GM23248 (cell line): ENCODE data around the gene TRIM25. TPM values are rescaled to one million over a fixed set of nuclear protein-coding genes. Genes with fewer than 3 reads are reported as not detected.

Experiments used
- DNase-seq: peaks from one replicate; pipeline ENCODE4 v3.0.0-alpha.2; 2015
- H2AFZ ChIP-seq: fragments of 200-600 bp; sonication (generic); 2 replicates; pipeline ENCODE4 v1.6.1; 2016; ENCODE audit warnings: antibody characterized with exemption
- H3F3A ChIP-seq: fragments of 200-600 bp; sonication (generic); 2 replicates; pipeline ENCODE4 v1.6.1; 2016; ENCODE audit warnings: mild to moderate bottlenecking, antibody characterized with exemption, mixed run types; ENCODE audit not compliant: insufficient read depth
- H3K27ac ChIP-seq: fragments of 200-600 bp; sonication (generic); 2 replicates; pipeline ENCODE4 v1.5.1; 2016; ENCODE audit warnings: mild to moderate bottlenecking
- H3K27me3 ChIP-seq: fragments of 200-600 bp; sonication (generic); replicated peaks from 2 replicates; pipeline ENCODE4 v1.6.1; 2016; ENCODE audit warnings: mild to moderate bottlenecking; ENCODE audit not compliant: insufficient read depth
- H3K36me3 ChIP-seq: fragments of 200-600 bp; sonication (generic); 2 replicates; pipeline ENCODE4 v1.6.1; 2016; ENCODE audit warnings: low read depth, mild to moderate bottlenecking
- H3K4me1 ChIP-seq: fragments of 200-600 bp; sonication (generic); 2 replicates; pipeline ENCODE4 v1.6.1; 2016; ENCODE audit warnings: mild to moderate bottlenecking; ENCODE audit not compliant: insufficient read depth
- H3K4me2 ChIP-seq: fragments of 200-600 bp; sonication (generic); one replicate; pipeline ENCODE4 v1.6.1; 2016; ENCODE audit warnings: mild to moderate bottlenecking; ENCODE audit not compliant: unreplicated experiment
- H3K4me3 ChIP-seq: fragments of 200-600 bp; sonication (generic); 2 replicates; pipeline ENCODE4 v1.5.1; 2016; ENCODE audit warnings: mild to moderate bottlenecking
- H3K79me2 ChIP-seq: fragments of 200-600 bp; sonication (generic); 2 replicates; pipeline ENCODE4 v1.6.1; 2016; ENCODE audit warnings: mild to moderate bottlenecking; ENCODE audit not compliant: insufficient read depth
- H3K9ac ChIP-seq: fragments of 200-600 bp; sonication (generic); 2 replicates; pipeline ENCODE4 v1.6.1; 2016; ENCODE audit warnings: mild to moderate bottlenecking
- H3K9me2 ChIP-seq: fragments of 200-600 bp; sonication (generic); 2 replicates; pipeline ENCODE4 v1.6.1; 2016; ENCODE audit warnings: mixed run types, mild to moderate bottlenecking, moderate library complexity; ENCODE audit not compliant: insufficient read depth
- H3K9me3 ChIP-seq: fragments of 200-600 bp; sonication (generic); one replicate; pipeline ENCODE4 v1.6.1; 2017; ENCODE audit warnings: low read depth
- H4K20me1 ChIP-seq: fragments of 200-600 bp; sonication (generic); 2 replicates; pipeline ENCODE4 v1.6.0; 2016; ENCODE audit not compliant: insufficient read depth
- EZH2 ChIP-seq: fragments of 200-600 bp; sonication (generic); IDR thresholded peaks from 2 replicates; pipeline ENCODE4 v1.6.1; 2018; ENCODE audit warnings: antibody characterized with exemption, mild to moderate bottlenecking; ENCODE audit not compliant: insufficient read depth, poor library complexity, severe bottlenecking
- EZH2phosphoT487 ChIP-seq: fragments of 200-600 bp; sonication (generic); IDR thresholded peaks from 2 replicates; pipeline ENCODE4 v1.6.1; 2018; ENCODE audit warnings: antibody characterized with exemption, moderate library complexity, mild to moderate bottlenecking, low read depth; ENCODE audit not compliant: insufficient read depth
- WGBS, 2 experiments: methylation state at CpG; one replicate each; pipeline ENCODE4 v1.1.6; 2015 to 2017; ENCODE audit warnings: low lambda C conversion rate in 2 of 2, low coverage in 1 of 2; ENCODE audit errors: missing lambda C conversion rate in 2 of 2; 5-methylcytosine and 5-hydroxymethylcytosine counted together
- in situ Hi-C: fragments of 300-500 bp; cut with MboI; formaldehyde crosslinking; loops from 2 replicates; pipeline ENCODE4 v1.15.0; 2020
- polyA plus RNA-seq: library from polyadenylated mRNA; unstranded; fragments of >200 nt; fragmentation: Nextera tagmentation; extraction: Ambion mirVana; gene quantifications from 2 replicates; pipeline ENCODE4 v1.2.1, GENCODE V29; 2016
- total RNA-seq: library from RNA; depleted of rRNA; stranded (reverse); fragments of >200 nt; shearing (Covaris generic); gene quantifications from 2 replicates; pipeline ENCODE4 v1.2.3, GENCODE V29; 2014

Gene TRIM25
- total and polyA plus RNA-seq, 2 experiments from 2014 or later: 22.2 to 27.3 TPM

DNA sequence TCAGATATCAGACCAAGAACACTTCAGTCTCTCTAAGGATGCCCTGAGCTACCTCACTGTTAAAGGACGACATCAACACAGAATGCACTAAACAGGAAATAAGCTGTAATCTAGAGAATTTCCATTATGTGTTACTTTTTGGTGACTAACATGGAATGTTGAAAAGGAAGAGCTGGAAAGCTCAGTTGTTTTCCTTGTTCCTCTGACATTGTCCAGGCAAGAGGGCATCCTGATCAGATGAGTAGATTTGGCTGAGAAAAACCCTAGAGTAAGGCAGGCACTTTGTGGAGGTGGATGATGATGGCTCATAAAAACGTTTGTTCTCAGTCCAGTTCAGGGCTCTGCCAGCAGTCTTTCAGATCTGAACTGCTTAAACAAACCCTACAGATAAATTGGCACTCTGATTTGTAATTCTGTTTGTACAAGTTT is 45.9 kb downstream of the TRIM25 start:
- DNase-seq: peak; percentile 75
- H4K20me1 ChIP-seq: no peaks in the 10 kb centered on the region
- TF ChIP-seq EZH2phosphoT487: no peak
- TF ChIP-seq EZH2: no peak
- 17% methylated on average over 2 of the region's 2 CpGs for WGBS, 2 experiments
- in situ Hi-C loops: no loop called here
- no peaks in the 10 kb centered on the region for H3K79me2 ChIP-seq
- H3K9me2 ChIP-seq: no peaks in the 10 kb centered on the region
- H2AFZ ChIP-seq: no peak overlapping the region
- peak overlapping the region; percentile 53 for H3K27ac ChIP-seq
- H3K4me3 ChIP-seq: no peak overlapping the region
- no peaks in the 10 kb centered on the region for H3K36me3 ChIP-seq
- no peak overlapping the region for H3K4me2 ChIP-seq
- peaks cover 22% of the 10 kb centered on the region for H3F3A ChIP-seq
- no peaks in the 10 kb centered on the region for H3K9me3 ChIP-seq
- H3K9ac ChIP-seq: no peak overlapping the region
- H3K4me1 ChIP-seq: peaks cover 6% of the 10 kb centered on the region
- no peaks in the 10 kb centered on the region for H3K27me3 ChIP-seq

DNA sequence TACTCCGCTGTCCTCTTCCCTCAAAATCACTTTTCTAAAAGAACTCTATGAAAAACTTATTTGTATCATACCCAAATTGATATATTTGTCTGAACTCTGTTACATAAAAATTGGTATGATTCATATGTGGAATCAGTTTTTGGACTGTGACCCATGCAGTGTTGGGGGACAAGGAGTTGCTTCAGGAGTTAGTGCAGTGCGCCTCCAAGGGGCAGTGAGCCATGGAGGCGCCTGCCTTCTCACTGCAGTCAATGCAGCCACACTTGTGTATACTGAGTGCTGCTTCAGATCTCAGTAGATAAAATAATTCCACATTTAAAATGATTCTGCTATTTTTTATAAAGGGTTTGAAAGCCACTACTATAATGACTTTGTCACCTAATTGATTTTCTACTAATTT is 47.4 kb downstream of the TRIM25 start:
- 30 to 32% methylated on average over 3 of the region's 3 CpGs for WGBS, 2 experiments
- no peaks in the 10 kb centered on the region for H3K79me2 ChIP-seq

DNA sequence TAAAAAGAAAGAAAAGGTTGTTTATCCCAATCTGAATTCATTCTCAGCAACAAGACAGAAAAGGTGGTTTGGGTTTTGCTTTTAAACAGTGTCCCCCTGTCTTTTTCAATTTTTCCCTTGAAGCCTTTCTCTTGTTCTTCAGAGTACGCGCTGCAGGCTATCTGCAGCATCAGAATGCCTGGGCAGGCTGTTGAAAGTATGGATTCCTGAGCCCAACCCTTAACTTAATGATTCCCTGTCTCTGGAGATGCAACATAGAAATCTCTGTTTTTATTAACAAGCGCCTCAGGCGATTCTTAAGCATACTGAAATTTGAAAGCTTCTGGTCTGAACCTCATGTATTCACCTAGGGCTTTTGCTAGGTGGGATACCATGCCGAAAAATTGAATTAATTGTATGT is 47.8 kb downstream of the TRIM25 start:
- Histone ChIP-seq H4K20me1 (no peaks in the 10 kb centered on the region), H3K27ac (no peak overlapping the region), H3K4me3 (no peak overlapping the region), H3K4me1 (peaks cover 6% of the 10 kb centered on the region), H3K36me3 (no peaks in the 10 kb centered on the region; the same call in 1 of the 2 replicates), H3K9me2 (no peaks in the 10 kb centered on the region), H3F3A (peaks cover 22% of the 10 kb centered on the region), H2AFZ (no peak overlapping the region), H3K27me3 (no peaks in the 10 kb centered on the region), H3K4me2 (no peak overlapping the region), H3K9me3 (no peaks in the 10 kb centered on the region), H3K79me2 (no peaks in the 10 kb centered on the region), H3K9ac (no peak overlapping the region)
- TF ChIP-seq EZH2 (no peak), EZH2phosphoT487 (no peak)
- no peak for DNase-seq
- in situ Hi-C loops: no loop called here
- WGBS, 2 experiments: 98 to 100% methylated on average over 5 of the region's 5 CpGs

More for the DNA sequence above, 47.4 kb downstream of the TRIM25 start:
- Histone ChIP-seq H3K9me2 (no peaks in the 10 kb centered on the region), H4K20me1 (no peaks in the 10 kb centered on the region), H2AFZ (no peak overlapping the region), H3K4me2 (no peak overlapping the region), H3F3A (peaks cover 22% of the 10 kb centered on the region), H3K9ac (no peak overlapping the region), H3K4me3 (no peak overlapping the region), H3K4me1 (peaks cover 6% of the 10 kb centered on the region), H3K27ac (no peak overlapping the region), H3K9me3 (no peaks in the 10 kb centered on the region), H3K27me3 (no peaks in the 10 kb centered on the region), H3K36me3 (no peaks in the 10 kb centered on the region; the same call in 1 of the 2 replicates)
- in situ Hi-C loops: no loop called here
- DNase-seq: no peak
- no peak for TF ChIP-seq EZH2
- TF ChIP-seq EZH2phosphoT487: no peak

DNA sequence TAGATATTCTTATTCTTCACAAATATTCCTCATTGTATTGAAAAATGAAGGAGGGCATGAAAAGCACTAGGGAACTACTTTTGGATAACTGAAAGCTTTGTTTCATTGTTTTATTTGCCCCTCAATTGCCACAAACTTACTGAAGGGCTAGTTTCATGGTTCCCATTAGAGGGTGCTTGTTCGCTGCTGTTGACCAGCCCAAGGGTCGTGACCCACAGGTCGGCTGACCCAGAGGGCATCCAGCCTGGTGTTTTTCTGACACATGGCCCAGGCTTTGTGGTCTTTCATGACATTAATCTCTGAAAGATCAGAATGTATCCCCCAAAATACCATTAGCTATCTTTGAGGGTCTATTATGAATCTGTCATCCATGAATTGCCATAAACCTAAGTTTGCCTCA is 49.9 kb downstream of the TRIM25 start:
- TF ChIP-seq EZH2 (no peak), EZH2phosphoT487 (no peak)
- Histone ChIP-seq H3K79me2 (no peaks in the 10 kb centered on the region), H3K36me3 (no peaks in the 10 kb centered on the region; the same call in 1 of the 2 replicates), H4K20me1 (no peaks in the 10 kb centered on the region), H2AFZ (no peak overlapping the region), H3K9me2 (no peaks in the 10 kb centered on the region), H3F3A (peaks cover 22% of the 10 kb centered on the region), H3K4me1 (peaks cover 6% of the 10 kb centered on the region), H3K27me3 (no peaks in the 10 kb centered on the region), H3K27ac (no peak overlapping the region), H3K9me3 (no peaks in the 10 kb centered on the region), H3K4me2 (no peak overlapping the region), H3K4me3 (no peak overlapping the region), H3K9ac (no peak overlapping the region)
- in situ Hi-C loops: no loop called here
- WGBS, 2 experiments: 64 to 67% methylated on average over 3 of the region's 3 CpGs
- DNase-seq: no peak

DNA sequence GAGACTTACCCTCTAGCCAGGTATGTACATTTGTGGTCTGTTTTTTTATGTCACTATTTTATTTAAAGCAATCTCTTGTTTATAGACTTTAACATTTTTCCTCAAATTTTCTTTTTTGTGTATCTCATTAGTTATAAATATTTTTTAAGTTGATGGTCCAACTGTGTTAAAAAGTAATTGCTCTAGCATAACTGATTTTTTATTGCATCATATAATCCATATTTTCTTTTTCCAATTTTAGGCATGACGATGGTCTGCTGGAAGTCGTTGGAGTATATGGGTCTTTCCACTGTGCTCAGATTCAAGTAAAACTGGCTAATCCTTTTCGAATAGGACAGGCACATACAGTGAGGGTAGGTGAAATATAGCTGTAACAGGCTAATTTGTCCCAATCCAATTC is 52.0 kb downstream of the TRIM25 start:
- H3K4me3 ChIP-seq: no peak overlapping the region
- no peaks in the 10 kb centered on the region for H3K27me3 ChIP-seq
- H3K4me2 ChIP-seq: no peak overlapping the region
- H2AFZ ChIP-seq: no peak overlapping the region
- TF ChIP-seq EZH2phosphoT487 (no peak), EZH2 (no peak)
- no peaks in the 10 kb centered on the region for H3K9me3 ChIP-seq
- no peak for DNase-seq
- no peaks in the 10 kb centered on the region; the same call in none of the 2 replicates for H3K36me3 ChIP-seq
- H3F3A ChIP-seq: peaks cover 6% of the 10 kb centered on the region; the same call in 1 of the 2 replicates
- H3K4me1 ChIP-seq: no peaks in the 10 kb centered on the region
- H3K79me2 ChIP-seq: no peaks in the 10 kb centered on the region
- H3K9me2 ChIP-seq: no peaks in the 10 kb centered on the region
- WGBS, 2 experiments: 96% methylated on average over 3 of the region's 3 CpGs
- no peaks in the 10 kb centered on the region for H4K20me1 ChIP-seq
- no peak overlapping the region for H3K9ac ChIP-seq
- in situ Hi-C loops: no loop called here
- no peak overlapping the region for H3K27ac ChIP-seq
